Effector CD8-positive, alpha-beta T cell (primary cell): Measurements from ENCODE around the gene NYAP1.
"Not testable (repeated sequence)": the region's sequence is repeated elsewhere in the genome, so short reads cannot be mapped to it uniquely, and the experiment has no call there.

Source experiments
- DNase-seq: peaks from one replicate; lab custom pipeline; 2025; lab: John Stamatoyannopoulos, UW

Gene NYAP1

DNA sequence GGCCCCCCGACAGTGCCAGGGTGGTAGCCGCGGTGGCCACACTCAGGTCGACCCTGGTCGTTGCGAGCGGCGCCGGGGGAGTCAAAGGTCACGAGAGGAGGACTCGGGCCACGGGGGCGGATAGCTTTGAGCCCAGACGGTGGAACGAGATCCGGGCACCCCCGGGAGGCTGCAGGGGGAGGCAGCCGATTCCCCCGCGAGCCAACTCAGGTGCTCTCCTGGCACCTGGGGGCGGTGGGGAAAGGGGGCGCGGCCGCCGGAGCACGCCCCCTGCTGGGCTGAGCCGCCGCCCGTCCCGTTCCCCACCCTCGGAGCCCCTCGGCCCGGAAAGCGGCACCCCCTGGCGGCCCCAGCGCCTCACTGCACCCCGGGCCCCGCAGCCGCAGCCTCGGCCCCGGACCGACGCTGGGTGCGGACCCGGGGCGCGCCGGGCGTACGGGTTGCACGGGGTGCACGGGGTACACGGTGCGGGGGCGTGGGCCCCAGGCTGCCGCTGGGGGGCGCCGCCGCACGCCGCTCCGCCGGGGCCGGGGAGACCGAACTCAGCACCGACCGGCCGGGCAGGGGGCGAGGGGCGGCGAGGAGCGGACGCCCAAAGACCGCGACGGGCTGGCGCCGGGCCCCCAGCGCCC, 521 bp upstream of the NYAP1 start:
- peak; percentile 77 for DNase-seq

DNA sequence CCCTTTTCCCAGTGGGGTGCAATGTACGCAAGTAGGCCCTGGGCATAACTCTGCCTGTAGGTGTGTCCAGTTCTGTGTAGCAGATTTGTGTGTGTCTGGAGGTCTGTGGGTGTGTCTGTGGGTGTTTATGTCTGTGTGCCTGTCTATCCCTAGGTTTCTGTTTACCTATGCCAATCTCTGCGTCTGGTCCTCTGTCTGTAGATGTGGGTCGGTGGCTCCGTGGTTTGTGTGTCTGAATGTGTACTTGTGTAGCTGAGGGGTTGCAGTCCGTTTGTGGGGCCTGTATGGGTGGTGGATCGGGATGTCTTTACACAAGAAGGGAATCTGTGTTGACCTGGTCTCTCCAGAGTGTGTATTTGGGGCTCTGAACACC, 932 bp downstream of the NYAP1 start:
- DNase-seq: no peak

DNA sequence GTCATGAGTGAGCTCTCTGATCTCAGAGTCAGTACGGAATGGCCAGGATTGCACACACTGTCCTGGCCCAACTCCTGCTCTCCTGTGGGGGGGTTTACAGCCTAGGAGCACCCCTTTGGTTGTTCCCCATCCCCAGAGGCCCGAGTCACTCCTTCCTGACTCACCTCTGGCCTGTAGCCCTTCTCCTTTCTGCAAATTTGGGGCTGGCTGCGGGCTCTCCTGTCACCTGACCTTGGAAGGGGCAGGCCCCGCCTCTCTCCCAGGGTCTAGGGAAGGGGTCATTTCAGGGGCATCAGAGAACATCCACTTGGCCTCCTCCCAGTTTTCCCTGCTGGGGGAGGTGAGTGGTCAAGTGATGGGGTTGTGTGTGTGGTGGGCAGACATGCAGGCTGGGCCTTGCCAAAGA, 1.7 kb downstream of the NYAP1 start:
- no peak for DNase-seq

DNA sequence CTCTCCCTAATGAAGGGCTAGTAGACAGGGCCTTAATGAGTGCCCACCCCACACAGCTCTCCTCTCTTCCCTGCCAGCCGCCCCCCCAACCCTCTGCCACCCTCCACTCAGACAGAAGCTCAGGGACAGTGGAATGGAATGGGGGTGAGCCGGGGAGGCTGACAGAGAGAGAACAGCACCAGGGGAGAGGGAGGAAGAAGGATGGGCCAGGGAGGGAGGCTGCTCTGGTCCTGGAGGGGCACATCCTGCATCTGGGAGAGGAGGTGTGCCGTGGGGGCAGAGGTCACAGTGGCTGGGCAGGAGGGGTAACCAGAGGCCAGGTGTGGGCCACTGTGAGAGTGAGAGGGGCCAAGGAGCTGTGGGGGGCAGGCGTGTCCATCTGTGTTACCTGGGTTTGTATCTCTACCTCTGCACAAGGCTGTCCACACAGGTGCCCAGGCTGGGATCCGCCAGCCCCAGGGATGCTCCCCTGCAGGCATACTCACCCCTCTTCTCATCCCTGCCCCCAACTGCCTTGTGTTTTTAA, 2.4 kb downstream of the NYAP1 start:
- DNase-seq: no peak

DNA sequence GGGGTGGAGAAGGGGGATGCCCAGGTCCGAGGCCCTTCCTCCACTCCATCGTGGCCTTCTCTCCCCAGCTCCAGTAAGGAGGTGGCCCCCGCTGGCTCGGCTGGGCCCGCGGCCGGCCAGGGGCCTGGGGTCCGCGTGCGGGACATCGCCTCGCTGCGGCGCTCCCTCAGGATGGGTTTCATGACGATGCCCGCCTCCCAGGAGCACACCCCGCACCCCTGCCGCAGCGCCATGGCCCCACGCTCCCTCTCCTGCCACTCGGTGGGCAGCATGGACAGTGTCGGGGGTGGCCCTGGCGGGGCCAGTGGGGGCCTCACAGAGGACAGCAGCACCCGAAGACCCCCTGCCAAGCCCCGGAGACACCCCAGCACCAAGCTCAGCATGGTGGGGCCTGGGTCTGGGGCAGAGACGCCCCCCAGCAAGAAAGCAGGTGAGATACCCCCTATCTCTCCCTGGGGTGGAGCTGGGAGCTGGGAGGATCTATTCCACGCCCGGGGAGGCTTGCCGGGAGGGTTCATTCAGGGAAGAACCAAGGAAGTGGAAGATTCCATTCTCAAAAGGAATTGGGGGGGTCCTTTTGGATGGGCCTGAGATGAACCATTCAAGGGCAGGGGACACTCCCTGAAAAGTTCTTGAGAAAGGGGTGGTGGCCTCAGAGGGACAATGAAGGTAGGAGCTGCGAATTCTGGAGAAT, 3.2 kb downstream of the NYAP1 start:
- DNase-seq: no peak

DNA sequence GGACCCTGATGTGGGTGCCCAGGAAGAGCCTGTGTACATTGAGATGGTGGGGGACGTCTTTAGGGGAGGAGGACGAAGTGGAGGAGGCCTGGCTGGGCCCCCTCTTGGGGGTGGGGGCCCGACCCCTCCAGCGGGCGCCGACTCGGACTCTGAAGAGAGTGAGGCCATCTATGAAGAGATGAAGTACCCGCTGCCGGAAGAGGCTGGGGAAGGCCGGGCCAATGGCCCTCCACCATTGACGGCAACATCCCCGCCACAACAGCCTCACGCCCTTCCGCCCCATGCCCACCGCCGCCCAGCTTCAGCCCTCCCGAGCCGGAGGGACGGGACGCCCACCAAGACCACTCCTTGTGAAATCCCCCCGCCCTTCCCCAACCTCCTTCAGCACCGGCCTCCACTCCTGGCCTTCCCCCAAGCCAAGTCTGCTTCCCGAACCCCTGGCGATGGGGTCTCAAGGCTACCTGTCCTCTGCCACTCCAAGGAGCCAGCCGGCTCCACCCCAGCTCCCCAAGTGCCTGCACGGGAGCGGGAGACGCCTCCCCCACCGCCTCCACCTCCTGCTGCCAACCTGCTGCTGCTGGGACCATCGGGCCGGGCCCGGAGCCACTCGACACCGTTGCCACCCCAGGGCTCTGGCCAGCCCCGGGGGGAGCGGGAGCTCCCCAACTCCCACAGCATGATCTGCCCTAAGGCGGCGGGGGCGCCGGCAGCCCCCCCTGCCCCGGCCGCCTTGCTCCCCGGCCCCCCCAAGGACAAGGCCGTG, 4.8 kb downstream of the NYAP1 start:
- DNase-seq: no peak

DNA sequence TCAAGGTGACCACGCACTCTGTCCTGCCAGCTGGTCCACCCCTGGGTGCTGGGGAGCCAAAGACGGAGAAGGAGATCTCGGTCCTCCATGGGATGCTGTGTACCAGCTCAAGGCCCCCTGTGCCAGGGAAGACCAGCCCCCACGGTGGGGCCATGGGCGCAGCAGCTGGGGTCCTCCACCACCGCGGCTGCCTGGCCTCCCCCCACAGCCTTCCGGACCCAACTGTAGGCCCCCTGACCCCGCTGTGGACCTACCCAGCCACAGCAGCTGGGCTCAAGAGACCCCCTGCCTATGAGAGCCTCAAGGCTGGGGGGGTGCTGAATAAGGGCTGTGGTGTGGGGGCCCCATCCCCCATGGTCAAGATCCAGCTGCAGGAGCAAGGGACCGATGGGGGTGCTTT, 5.4 kb downstream of the NYAP1 start:
- no peak for DNase-seq

DNA sequence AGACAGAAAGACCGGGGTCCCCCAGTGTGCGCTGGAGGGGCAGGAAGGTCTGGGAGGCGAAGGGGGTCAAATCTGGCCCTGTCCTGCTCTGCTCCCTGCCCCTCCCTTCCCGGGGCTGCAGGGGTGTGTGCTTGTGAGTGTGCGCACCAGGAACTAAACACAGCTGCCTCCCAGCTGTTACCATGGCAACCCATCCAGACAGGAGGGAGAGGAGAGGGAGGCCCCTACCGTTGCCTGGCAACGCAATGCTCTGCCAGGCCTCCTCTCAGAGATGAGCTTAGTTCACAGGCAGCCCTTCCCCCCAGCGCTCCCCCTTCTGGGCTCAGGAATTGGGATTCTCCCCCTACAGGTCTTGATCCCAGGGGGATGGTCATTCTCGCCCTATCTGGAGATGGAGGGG, 6.1 kb downstream of the NYAP1 start:
- no peak for DNase-seq

DNA sequence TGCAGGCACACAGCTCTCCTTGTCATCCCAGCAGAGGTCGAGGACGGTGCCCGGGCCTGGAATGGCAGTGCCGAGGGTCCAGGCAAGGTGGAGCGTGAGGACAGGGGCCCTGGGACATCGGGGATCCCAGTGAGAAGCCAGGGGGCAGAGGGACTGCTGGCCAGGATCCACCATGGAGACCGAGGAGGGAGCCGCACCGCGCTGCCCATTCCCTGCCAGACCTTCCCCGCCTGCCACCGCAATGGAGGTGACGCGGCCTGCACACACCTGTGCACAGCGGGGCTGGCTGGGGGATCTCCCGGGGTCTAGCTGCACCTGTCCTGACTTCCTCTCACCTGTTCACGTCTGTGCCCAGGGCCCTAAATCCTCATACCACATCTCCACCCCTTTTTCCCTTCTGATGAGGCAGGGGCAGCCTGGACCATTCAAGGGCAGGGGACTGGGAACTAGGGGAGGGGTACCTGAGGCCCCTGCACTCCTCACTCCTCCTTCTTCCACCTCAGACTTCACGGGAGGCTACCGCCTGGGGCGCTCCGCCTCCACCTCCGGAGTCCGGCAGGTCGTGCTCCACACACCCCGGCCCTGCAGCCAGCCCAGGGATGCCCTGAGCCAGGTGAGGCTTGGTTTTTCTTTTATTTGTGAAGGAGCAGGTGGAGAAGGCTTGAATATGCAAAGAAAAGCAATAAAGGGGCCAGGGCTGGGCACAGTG, 6.9 kb downstream of the NYAP1 start:
- no peak for DNase-seq

DNA sequence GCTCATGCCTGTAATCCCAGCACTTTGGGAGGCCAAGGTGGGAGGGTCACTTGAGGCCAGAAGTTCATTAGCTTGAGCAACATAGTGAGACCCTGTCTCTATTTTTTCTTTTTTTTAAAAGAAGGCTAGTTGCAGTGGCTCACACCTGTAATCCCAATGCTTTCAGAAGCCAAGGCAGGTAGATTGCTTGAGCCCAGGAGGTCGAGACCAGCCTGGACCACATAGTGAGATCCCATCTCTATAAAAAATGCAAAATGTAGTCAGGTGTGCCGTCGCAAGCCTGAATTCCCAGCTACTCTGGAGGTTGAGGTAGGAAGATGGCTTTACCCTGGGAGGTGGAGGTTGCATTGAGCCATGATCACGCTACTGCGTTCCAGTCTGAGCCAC, 7.5 kb downstream of the NYAP1 start:
- no peak for DNase-seq

DNA sequence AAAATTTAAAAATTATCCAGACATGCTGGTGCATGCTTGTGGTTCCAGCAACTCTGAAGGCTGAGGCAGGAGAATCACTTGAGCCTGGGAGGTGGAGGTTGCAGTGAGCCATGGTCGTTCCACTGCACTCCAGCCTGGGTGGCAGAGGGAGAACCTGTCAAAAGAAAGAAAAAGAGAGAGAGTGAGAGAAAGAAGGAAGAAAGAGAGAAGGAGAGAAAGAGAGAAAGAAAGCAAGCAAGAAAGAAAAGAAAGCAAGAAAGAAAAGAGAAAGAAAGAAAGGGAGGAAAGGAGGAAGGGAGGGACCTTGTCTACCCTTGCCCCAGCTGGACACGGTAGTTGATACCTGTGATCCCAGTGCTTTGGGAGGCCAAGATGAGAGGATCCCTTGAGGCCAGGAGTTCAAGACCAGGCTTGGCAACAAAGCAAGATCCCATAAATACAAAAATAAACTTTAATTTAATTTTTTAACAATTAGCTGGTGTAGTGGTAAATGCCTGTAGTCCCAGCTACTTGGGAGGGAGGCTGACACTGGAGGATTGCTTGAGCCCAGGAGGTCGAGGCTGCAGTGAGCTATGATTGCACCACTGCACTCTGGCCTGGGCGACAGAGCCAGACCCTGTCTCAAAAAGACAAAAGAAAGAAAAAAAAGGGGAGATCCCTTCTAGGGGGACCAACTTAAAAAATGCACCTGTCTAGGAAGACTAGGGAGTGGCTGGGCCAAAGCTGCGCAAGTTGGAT, 9.2 kb downstream of the NYAP1 start:
- no peak for DNase-seq

DNA sequence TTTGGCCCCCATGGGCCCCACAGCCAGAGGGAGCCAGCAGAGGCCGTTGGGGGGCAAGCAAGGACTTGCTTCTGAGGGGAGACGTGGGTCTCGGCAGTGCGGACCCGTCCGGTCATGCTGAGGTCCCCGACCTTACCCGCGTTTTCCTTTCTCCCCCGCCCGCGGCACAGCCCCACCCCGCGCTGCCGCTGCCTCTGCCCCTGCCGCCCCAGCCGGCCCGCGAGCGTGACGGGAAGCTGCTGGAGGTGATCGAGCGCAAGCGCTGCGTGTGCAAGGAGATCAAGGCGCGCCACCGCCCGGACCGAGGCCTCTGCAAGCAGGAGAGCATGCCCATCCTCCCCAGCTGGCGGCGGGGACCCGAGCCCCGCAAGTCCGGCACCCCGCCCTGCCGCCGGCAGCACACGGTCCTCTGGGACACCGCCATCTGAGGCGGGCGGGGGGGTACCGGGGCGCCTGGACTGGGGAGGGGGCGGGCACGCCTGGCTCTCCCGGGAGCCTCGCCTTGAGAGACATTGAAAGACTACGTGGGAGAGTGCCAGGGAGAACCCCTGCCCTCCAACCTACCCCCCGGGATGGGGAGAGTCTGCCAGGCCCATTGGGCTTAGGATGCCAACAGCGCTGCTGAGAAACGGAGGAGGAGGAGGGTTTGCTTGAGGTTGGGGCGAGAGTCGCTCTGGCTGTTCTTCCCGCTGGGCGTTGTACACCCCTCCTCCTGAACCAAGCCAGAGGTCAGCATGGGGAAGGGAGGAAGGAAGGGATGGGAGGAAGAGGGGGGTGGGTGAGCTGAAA, 9.9 kb downstream of the NYAP1 start:
- DNase-seq: peak; percentile 33

DNA sequence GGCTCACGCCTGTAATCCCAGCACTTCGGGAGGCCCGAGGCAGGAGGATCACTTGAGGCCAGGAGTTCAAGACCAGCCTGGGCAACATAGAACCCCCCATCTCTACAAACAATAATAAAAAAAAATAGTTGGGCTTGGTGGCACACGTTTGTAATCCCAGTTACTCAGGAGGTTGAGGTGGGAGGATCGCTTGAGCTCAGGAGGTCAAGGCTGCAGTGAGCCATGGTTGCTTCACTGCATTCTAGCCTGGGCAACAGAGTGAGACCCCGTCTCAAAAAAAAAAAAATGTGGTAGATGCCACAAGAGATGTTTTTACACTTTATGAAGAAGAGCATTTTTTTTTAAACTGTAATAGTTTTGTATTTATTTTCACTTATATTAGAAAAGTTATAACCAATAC, 12.8 kb downstream of the NYAP1 start:
- DNase-seq: no peak

DNA sequence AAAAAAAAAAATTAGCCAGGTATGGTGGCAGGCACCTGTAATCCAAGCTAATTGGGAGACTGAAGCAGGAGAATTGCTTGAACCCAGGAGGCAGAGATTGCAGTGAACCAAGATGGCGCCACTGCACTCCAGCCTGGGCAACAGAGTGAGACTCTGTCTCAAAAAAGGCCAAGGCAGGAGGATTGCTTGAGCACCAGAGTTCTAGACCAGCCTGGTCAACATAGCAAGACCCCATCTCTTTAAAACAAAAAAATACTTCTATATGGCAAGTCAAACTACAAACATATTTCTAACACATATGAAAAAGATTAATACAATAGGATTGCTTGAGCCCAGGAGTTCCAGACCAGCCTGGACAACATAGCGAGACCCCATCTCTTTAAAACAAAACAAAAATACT, 17.0 kb downstream of the NYAP1 start:
- not testable (repeated sequence) for DNase-seq

DNA sequence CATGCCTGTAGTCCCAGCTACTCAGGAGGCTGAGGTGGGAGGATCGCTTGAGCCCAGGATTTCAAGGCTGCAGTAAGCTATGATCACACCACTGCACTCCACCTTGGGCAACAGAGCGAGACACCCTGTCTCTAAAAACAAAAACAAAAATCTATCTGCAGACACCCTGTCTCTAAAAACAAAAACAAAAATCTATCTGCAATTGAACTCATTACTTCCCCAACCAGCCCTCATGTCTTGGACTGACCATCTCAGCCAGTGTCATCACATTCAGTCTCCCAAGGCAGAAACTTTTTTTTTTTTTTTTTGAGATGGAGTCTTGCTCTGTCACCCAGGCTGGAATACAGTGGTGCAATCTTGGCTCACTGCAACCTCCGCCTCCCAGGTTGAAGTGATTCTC, 20.3 kb downstream of the NYAP1 start:
- DNase-seq: not testable (repeated sequence)

DNA sequence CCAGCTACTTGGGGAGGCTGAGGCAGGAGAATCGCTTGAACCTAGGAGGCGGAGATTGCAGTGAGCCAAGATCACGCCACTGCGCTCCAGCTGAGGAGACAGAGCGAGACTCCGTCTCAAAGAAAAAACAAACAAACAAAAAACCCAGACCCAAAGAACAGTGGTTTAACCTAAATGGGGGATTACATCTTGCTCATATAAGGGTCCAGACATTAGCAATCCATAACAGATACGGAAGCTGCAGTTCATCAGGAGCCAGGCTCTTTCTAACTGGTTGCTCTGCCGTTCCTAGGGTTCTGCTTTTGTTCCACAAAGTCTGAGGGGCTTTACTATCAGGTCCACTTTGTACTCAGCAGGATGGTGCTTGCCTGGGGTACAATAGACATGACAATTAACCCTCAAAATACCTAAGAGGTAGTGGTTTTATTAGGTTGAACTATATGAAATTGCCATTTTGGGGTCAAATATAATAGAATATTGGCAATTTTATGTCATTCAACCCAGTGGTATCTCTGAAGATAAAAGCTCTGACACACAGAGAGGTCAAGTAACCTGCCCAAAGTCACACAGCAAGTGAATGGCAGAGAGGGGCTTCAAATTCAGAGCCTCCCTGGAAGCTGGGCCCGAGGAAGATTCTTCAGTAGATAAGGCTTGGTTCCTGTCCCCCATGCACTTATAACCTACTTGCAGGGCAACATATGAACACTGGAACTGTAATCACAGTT, 21.3 kb downstream of the NYAP1 start:
- no peak for DNase-seq

DNA sequence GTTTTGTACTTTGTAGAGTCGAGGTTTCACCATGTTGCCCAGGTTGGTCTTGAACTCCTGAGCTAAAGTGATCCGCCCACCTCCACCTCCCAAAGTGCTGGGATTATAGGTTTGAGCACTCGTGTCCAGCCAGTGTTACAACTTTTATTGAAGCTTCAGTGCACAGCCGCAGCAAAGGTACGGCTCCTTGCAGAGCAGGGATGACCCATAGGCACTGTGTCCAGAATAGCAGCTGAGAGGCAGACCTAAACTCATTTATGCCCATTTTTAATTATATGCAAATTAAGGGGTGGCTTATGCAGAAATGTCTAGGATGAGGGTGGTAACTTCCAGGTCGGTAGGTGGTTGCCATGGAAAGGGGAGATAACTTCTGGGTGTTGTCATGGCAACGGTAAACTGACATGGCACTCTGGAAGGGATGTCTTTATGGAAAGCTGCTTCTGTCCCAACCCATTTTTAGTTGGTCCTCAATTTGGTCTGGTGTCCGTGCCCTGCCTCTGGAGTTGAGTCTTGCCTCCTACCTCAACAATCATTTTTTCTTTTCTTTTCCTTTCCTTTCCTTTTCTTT, 22.7 kb downstream of the NYAP1 start:
- DNase-seq: no peak

DNA sequence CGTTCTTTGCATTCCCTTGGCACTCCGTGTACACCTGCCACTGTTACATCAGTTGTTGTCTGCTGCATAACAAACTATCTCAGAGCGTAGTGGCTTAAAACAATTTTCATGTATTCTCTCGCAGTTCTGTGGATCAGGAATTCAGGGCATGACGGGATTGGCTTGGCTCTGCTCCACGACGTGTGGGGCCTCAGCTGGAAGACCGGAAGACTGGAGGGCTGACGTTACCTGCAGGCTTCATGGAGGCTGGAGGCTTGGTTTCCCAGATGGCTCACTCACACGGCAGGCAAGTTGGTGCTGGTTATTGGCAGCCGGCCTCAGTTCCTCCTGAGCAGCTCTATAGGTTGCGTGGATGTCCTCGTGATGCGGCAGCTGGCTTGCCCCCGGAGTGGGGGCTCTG, 25.5 kb downstream of the NYAP1 start:
- DNase-seq: no peak

DNA sequence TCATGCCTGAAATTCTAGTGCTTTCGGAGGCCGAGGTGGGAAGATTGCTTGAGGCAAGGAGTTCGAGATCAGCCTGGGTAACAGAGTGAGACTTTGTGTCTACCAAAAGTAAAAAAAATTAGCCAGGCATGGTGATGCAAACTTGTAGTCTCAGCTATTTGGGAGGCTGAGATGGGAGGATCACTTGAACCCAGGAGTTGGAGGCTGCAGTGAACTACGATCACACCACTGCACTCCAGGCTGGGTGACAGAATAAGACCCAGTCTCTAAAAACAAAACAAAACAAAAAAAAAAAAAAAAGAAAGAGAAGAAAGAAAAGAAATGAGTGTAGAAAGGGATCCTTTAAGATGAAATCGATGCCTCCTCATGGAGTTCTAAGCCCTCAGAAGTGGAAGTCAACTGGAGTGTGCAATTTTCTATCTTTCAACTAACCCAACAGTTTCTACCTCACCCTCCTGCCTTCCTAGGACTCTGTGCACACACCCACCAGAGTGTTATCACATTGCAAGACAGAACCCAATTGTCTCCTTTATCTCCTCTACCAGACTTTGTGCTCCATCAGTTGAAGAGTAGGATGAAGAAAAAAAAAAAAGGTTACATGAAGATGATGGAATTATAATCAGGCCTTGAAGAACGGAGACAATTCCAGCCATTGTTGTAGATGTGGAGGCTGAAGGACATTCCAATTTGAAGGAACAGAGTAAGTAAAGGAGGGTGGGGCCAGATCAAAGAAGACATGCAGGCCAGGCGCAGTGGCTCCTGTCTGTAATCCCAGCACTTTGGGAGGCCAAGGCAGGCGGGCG, 26.9 kb downstream of the NYAP1 start:
- no peak for DNase-seq
